ENCODE results near the gene HPGD. TPM values are rescaled to one million over a fixed set of nuclear protein-coding genes. Genes with fewer than 3 reads are reported as not detected.

Gene HPGD
- total and polyA plus RNA-seq, 9 of the 15 experiments (the other 6 are each of a cell fraction or from before 2014, with no cell fraction given): 2.3 to 8.6 (median 4.8) TPM

DNA sequence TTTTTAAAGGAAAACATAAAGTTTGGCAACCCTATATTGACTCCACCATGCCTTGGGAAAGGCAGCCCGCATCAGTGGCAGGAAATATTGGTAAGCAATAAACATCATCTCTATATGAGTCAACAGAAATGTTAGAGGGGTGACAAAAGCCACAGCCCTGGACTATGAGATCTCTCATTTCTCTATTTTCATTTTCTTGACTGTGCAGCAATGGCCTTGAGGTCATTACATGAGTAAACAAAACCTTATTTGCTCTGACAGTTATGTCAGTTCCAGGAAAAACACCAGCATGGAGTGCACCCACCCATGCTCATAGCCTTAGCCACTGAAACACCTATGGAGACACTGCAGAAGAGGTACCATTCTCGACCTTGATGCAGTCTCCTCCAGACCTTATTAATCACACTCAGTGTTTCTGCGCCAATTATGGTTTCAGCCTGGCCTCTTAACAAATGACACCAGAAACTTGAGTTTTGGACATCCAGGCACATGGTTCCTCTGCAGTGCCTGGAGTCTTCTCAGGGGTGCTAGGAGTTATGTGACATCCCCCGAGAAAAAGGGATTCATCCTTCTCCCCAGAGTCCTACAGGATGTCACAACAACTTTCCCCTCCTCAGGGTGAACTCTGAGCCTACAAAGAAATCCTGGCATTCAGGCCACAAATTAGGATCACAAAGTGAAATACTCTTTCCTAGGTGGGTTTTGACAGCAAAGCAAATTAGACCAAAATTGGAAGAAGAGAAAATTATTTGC is 16.0 kb upstream of the HPGD start:
- ATAC-seq (peak; percentile 75), DNase-seq (ENCODE audit: extremely low read depth in 1 of 4, low spot score in 3 of 4) (peak; percentile 16 to 51 (median 26)), FAIRE-seq (peak; percentile 74)
- Histone ChIP-seq H3K4me3 (no peak overlapping the region), H3K9ac (ENCODE audit: insufficient read depth in 1 of 2, low read depth in 2 of 2, low read length in 2 of 2) (no peak overlapping the region), H3K36me3 (ENCODE audit: control insufficient read depth, insufficient read depth, low read length) (no peaks in the 10 kb centered on the region), H3K9me1 (ENCODE audit: control insufficient read depth, insufficient read depth, low read length) (no peaks in the 10 kb centered on the region), H4K20me1 (replicated peaks; ENCODE audit: control insufficient read depth, insufficient read depth, low read length) (no peaks in the 10 kb centered on the region), H3K4me2 (ENCODE audit: insufficient read depth, low read length) (peak overlapping the region; percentile 17; the same call in 1 of the 2 replicates), H3K27me3 (ENCODE audit: control insufficient read depth in 2 of 2, insufficient read depth in 2 of 2, low read length in 2 of 2) (no peaks in the 10 kb centered on the region), H2AFZ (ENCODE audit: low read depth, low read length) (peak overlapping the region; percentile 94), H3K4me1 (replicated peaks in 1 of 2; ENCODE audit: control insufficient read depth in 2 of 2, insufficient read depth in 2 of 2, low read length in 2 of 2) (peaks cover 0 to 11% of the 10 kb centered on the region in 2 experiments; a peak in 4 of 5 replicates), H3K9me3 (replicated peaks; ENCODE audit: control insufficient read depth, insufficient read depth, low read depth, low read length) (no peaks in the 10 kb centered on the region; the same call in 1 of the 2 replicates), H3K27ac (ENCODE audit: extremely low read depth, low read depth, low read length) (peak overlapping the region; percentile 54; the same call in 1 of the 3 replicates), H3K79me2 (ENCODE audit: control insufficient read depth, insufficient read depth, low read length) (no peaks in the 10 kb centered on the region)
- intact Hi-C loops (cut with micrococcal nuclease): no loop called here
- in situ Hi-C loops (cut with MboI): no loop called here
- 33% methylated on average over 4 of the region's 4 CpGs for WGBS (ENCODE audit: insufficient coverage, low coverage, missing lambda C conversion rate)
- ChIA-PET POLR2A (no interaction called here), CTCF (ENCODE audit: low intra/inter-chr PET ratio) (no interaction called here)
- no TSS peak for BruUV-seq (replicated peaks)
- no peak for TF ChIP-seq NR2F6 (CRISPR knock-in tag; IDR thresholded peaks at IDR 0.05)
- TF ChIP-seq RAD21 (CRISPR knock-in tag; conservative IDR thresholded peaks at IDR 0.05 in 1 of 2, IDR thresholded peaks at IDR 0.05 in 1 of 2): no peak
- no peak for TF ChIP-seq ARID3A (IDR thresholded peaks at IDR 0.05; ENCODE audit: borderline replicate concordance, low read depth, low read length)
- no peak for TF ChIP-seq GATAD2B (IDR thresholded peaks at IDR 0.05; ENCODE audit: borderline replicate concordance)
- TF ChIP-seq, protein P1, sequence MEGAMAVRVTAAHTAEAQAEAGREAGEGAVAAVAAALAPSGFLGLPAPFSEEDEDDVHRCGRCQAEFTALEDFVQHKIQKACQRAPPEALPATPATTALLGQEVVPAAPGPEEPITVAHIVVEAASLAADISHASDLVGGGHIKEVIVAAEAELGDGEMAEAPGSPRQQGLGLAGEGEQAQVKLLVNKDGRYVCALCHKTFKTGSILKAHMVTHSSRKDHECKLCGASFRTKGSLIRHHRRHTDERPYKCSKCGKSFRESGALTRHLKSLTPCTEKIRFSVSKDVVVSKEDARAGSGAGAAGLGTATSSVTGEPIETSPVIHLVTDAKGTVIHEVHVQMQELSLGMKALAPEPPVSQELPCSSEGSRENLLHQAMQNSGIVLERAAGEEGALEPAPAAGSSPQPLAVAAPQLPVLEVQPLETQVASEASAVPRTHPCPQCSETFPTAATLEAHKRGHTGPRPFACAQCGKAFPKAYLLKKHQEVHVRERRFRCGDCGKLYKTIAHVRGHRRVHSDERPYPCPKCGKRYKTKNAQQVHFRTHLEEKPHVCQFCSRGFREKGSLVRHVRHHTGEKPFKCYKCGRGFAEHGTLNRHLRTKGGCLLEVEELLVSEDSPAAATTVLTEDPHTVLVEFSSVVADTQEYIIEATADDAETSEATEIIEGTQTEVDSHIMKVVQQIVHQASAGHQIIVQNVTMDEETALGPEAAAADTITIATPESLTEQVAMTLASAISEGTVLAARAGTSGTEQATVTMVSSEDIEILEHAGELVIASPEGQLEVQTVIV (CRISPR knock-in tag; IDR thresholded peaks at IDR 0.05; ENCODE audit: borderline replicate concordance): no peak
- no peak for TF ChIP-seq ZNF639 (CRISPR knock-in tag; conservative IDR thresholded peaks at IDR 0.05 in 1 of 2, IDR thresholded peaks at IDR 0.05 in 1 of 2)
- TF ChIP-seq, protein P2, sequence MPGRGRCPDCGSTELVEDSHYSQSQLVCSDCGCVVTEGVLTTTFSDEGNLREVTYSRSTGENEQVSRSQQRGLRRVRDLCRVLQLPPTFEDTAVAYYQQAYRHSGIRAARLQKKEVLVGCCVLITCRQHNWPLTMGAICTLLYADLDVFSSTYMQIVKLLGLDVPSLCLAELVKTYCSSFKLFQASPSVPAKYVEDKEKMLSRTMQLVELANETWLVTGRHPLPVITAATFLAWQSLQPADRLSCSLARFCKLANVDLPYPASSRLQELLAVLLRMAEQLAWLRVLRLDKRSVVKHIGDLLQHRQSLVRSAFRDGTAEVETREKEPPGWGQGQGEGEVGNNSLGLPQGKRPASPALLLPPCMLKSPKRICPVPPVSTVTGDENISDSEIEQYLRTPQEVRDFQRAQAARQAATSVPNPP (IDR thresholded peaks at IDR 0.05; ENCODE audit: borderline replicate concordance, insufficient read depth, insufficient read length): no peak
- TF ChIP-seq HMG20B (CRISPR knock-in tag; IDR thresholded peaks at IDR 0.05): no peak
- no peak for TF ChIP-seq KLF13 (tag; IDR thresholded peaks at IDR 0.05; ENCODE audit: borderline replicate concordance, low read depth)
- no peak for TF ChIP-seq ZFP1 (CRISPR knock-in tag; IDR thresholded peaks at IDR 0.05)
- peak; percentile 44; the same call in 1 of the 2 replicates for TF ChIP-seq EP300 (IDR thresholded peaks at IDR 0.05; ENCODE audit: low read length)
- no peak for TF ChIP-seq ZBTB8A (IDR thresholded peaks at IDR 0.05; ENCODE audit: partially characterized antibody)
- TF ChIP-seq MYC (IDR thresholded peaks at IDR 0.05; ENCODE audit: low read depth, low read length): no peak
- TF ChIP-seq MYC (CRISPR knock-in tag; IDR thresholded peaks at IDR 0.05; ENCODE audit: borderline replicate concordance, low read depth): no peak
